HG02840 (cell line): ENCODE data around the gene RAB1A.
"Not testable (repeated sequence)": the region's sequence is repeated elsewhere in the genome, so short reads cannot be mapped to it uniquely, and the experiment has no call there.

Experiments used
- ATAC-seq: cut with Tn5 transposase; IDR thresholded peaks from one replicate; pipeline ENCODE4 v1.9.1; 2021; ENCODE audit warnings: mild to moderate bottlenecking, moderate library complexity, moderate number of reproducible peaks; ENCODE audit not compliant: unreplicated experiment, low FRiP score

The RAB1A gene

DNA sequence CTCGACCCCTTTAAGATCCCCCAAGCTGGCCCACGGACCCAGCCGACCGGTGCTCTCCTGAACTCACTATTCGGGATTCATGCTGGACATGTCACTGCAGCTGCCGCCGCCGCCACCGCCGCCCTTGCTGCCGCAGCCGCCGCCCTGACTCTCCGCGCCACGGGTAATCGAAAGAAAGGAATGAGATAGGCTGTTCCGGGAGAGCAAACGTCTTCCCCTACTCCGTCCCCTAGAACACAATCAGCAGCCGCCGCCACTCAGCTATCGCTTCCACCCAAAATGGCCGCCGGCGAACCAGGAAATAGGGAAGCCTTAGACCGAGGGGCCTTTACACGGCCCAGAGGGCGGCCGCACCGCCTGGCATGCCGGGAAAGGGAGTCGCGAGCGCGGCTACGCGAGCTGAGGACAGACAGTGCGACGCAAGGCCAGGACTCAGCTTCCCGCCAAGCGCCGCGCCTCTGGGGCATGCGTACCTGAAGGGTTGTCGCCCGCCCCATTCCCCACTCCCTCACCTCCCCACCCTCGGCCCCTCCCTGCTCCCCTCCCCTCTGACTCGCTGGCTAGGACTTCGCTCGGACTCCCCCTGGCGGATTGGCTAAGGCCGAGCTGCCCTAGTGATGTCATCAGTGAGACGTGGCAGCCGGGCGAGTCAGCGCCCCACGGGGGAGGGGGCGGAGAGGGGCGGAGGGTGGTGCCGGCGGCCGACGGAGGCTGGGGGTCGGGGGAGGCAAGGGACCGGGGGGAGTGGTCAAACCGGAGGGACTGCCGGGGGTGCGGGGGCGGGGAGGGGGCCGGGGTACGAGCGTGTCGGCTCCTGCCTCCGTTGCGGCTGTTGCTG is at the start of gene RAB1A:
Gene RAB1A (minus strand): TSS at position 281 of the 838 bp plus-strand sequence. CDS start 191 bp downstream, at position 90.
- ATAC-seq = peak; percentile 97

DNA sequence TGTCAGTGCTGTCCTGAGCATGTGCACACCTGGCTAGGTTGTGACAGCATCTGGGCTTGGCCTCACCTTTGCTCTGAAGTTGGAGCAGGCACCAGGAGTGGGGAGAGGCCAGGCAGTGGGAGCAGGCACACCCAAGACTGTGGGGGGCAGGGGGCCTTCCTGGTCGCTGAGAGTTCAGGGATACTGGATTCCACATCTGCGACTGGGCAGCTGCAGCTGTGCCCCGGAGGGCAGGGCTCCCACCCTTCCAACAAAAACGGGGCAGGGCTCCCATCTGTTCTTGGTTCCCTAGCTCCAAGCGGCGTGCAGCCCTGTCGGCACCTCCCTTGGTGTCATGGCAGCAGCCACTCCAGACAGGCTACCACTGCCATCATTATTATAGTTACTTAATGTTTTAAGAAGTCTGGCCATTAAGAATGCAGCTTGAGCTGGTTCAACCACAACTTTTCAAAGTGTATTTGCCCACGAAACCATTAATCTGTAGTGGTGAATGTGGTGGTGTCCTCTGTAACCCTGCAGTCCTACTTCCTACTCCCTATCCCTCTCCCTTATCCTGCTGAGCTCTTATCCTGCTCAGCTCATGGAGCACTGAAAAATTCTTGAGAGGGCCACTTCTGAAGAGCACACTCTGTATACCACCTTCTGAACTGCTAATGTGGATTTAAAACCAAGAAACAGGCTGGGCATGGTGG is 48.0 kb upstream of the RAB1A start:
- ATAC-seq = no peak

DNA sequence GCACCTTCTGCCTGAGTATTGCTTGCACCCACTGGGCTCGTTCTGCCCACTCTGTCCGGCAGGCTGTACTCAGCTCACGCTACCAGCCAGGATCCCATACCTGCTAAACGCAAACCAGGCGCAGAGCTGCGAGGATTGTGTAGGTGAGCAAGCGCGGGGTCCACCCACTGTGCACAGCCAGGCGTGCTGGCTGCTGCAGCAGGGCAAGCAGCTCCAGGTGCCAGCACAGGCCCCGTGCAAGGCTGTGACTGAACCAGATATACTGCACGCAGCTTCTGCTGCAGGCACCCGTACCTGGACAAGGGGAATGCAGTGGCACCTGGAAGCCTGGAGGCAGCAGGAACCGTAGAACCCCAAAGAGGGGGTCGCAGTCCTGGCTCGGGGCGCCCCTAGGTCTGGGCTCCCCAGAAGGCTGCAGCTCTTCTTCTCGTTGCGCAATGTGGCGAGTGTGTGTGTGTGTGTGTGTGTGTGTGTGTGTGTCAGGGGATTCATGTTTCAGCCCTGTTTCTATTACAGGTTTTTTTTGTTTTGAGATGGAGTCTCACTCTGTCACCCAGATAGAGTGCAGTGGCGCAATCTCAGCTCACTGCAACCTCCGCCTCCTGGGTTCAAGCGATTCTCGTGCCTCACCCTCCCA is 46.1 kb upstream of the RAB1A start:
- ATAC-seq = no peak

DNA sequence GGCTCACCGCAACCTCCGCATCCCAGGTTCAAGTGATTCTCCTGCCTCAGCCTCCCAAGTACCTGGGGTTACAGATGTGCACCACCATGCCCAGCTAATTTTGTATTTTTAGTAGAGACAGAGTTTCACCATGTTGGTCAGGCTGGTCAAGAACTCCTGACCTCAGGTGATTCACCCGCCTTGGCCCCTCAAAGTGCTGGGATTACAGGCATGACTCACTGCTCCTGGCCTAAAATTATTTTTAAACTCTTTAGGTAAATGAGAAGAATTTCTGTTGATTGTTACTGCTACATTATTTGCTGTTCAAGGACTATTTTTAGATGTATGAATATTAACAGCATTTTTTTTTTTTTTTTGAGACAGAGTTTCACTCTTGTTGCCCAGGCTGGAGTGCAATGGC is 44.1 kb upstream of the RAB1A start:
- not testable (repeated sequence) for ATAC-seq

DNA sequence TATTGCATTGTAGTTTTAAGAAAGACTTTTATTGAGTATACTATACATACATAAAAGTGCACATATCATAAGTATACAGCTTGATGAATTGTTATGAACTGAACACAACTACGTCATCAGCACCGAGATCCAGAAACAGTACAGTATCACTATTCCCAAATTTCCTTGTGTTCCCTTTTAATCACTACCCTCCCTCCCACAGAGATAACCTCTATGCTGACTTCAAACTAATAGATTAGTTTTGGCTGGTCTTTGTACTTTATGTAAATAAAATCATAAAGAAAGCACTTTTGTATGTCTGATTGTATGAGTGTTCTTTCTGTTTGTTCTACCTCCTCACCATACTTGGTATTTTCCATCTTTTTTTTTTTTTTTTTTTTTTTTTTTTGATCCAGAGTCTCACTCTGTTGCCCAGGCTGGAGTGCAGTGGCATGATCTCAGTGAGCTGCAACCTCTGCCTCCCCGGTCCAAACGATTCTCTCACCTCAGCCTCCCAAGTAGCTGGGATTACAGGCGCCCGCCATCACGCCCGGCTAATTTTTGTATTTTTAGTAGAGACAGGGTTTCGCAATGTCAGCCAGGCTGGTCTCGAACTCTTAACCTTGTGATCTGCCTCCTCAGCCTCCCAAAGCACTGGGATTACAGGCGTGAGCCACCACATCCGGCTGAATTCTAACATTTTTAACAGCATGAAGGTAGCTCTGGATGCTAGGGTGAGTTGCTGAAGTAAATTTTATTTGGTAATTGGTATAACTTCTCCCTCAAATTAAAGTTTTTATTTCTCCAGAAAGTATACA is 43.3 kb upstream of the RAB1A start:
- no peak for ATAC-seq

DNA sequence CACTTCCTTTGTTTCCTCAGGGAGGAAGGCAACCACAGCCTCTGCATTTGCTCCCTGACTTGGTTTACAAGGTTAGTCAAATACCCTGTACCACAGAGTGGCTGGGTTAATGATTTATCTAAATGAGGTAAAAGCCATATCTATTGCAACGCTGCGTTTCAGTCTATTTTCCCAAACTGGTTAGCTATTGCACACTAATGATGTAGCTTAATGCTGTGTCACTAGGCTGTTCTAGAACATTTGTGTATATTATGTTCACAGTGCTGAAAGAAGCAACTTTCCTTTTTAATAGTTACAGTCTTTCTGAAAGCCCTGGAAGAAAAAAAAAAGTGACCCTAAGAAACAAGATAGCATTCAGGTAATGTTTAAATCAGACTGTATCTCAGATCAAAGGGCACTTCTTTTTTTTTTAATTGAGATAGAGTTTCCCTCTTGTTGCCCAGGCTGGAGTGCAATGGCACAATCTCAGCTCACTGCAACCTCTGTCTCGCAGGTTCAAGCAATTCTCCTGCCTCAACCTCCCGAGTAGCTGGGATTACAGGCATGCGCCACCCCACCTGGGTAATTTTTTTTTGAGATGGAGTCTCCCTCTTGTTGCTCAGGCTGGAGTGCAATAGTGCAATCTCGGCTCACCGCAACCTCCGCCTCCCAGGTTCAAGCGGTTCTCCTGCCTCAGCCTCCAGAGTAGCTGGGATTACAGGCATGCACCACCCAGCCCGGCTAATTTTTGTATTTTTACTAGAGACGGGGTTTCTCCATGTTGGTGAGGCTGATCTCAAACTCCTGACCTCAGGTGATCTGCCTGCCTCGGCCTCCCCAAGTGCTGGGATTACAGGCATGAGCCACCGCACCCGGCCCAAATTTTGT is 40.9 kb upstream of the RAB1A start:
- not testable (repeated sequence) for ATAC-seq

DNA sequence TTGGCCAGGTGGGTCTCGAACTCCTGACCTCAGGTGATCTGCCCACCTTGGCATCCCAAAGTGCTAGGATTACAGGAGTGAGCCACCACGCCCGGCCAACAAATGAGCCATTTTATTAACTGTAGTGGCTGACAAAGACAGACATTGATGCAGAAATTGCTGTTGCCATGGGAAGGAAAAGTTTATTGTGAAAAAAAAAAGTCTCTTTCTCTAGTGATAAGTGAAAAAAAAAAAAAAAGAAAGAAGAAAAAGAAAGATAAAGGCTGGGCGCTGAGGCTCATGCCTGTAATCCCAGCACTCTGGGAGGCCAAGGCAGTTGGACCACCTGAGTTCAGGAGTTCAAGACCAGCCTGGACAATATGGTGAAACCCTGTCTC is 39.8 kb upstream of the RAB1A start:
- ATAC-seq = no peak

DNA sequence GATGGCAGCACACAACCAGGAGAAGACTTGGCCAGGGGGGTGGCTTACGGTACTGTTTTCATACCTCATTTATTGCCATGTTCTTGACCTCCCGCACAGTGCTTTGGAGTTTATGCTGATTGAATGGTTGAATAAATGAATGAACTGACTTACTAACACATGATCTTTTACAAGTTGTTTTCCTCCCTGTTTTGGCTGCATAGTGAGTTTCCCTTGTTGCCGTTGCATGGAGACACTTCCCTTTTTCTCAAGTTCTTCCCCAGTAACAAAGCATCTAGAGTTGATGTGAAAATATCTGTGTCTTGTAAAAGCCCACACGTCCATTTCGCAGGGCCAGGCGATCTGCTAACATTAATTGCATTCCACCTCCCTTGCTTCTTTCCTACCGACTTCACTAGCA is 35.7 kb upstream of the RAB1A start:
- ATAC-seq = no peak

DNA sequence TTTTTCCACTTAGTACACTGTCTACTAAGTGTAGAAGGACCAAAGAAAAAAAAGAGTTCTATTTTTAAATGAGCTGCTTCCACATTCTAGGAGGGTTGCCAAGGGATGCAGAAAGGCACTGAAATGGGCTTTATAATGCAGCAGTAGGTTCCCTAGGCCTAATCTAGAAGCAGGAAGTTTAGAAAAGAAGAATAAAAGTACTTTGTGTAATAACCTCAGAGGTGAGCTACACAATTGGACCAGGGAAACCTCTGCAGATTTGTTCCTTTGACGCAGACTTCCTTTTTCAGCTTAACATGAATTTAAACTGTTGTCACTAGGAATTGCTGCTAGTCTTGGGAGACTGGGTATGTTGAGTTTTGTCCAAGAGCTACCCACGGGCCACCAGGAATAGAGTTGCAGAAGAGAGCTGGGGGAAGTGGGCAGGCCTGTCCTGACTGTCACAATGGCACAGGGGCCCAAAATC is 34.6 kb upstream of the RAB1A start:
- ATAC-seq = no peak

DNA sequence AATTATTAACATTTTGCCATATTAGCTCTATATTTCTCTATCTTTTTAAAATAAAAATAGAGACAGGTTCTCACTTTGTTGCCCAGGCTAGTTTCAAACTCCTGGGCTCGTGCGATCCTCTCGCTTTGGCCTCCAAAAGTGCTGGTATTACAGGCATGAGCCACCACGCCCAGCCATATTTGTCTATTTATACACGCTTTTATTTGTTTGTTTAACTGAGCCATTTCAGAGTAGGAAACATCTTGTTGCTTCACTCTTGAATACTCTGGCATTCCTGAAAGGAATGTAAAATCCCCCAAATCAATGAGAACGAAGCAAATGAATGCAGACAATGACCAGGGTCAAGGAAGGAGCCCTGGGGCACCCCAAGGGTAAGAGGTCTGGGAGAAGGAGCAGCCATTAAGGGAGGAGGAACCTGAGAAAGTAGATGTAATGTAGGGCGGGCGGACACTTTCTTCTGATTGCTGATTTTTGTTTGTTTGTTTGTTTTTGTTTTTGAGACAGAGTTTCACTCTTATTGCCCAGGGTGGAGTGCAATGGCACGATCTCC is 31.7 kb upstream of the RAB1A start:
- no peak for ATAC-seq

DNA sequence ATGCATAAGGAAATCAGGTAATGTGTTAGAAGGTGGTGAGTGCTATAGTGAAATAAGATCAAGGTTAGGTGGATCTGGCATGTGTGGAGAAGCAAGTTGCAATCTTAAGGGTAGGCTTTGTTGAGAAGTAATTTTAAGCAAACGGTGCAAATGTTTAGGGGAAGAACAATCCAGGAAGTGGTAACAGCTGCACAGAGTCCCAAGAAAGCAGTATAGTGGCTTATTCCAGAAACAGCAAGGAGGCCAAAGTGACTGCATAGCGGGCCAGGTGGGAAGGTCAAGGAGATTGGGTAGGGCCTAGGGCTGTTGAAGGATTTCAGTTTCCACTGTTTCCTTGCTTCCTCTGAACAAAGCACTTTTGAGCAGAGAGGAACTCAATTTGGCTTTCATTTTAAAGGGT is 30.0 kb upstream of the RAB1A start:
- ATAC-seq = no peak

DNA sequence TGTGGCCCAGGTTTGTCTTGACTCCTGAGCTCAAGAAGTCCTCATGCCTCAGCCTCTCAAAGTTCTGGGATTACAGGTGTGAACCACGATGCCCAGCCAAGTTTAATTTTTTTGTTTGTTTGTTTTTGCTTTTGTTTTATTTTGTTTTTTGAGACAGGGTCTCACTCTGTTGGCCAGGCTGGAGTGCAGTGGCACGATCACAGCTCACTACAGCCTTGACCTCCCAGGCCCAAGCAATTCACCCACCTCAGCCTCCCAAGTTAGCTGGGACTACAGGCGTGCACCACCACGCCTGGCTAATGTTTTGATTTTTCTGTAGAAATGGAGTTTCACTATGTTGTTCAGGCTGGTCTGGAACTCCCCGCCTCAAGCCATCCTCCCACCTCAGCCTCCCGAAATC is 29.4 kb upstream of the RAB1A start:
- ATAC-seq = no peak

DNA sequence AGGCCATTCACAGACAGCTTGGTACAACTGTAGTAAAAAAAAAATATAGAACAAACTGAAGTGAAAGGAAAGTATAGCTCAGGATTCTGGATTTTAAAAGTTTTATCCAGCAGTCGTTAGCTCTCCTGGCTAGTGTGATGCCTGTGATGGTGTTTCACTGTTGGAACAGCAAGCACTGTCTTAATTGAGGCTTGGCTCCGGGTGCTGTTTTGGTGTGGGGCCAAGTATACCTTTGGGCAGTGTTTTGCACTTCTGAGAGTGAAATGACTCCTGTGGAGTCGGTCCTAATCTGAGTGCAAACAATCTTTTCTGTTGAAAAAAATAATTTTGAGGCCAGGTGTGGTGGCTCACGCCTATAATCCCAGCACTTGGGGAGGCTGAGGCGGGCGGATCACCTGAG is 28.7 kb upstream of the RAB1A start:
- no peak for ATAC-seq

DNA sequence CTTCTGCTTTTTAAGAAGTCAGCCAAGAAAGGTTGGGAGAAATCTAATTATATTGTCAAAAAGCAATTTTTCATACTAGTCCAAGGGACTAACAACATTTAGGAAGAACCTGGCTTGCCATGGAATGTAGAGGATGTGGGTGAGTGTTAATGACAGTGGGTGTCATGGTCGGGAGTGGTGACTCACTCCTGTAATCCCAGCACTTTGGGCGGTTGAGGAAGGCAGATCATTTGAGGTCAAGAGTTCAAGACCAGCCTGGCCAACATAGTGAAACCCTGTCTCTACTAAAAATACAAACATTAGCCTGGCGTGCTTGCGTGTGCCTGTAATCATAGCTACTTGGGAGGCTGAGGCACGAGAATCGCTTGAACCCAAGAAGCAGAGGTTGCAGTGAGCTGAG is 27.9 kb upstream of the RAB1A start:
- ATAC-seq = not testable (repeated sequence)

DNA sequence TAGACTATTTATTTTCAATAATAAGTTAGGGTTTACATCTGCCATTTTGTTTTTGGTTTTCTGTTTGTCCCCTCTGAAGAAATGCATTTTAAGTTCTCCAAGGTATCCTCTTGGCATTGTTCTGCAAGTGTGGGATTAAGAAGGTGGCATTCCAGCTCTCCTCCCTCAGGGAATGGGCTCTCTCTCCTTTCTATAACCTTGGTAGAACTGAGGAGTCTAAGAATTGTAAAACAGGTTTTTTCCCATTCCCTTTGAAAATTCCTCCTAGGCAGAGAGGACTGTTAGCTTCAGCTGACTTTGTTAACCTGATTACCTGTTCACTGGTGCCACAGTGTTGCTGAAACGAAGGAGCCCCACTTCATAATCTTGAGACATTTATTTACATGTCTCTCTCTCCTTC is 26.1 kb upstream of the RAB1A start:
- no peak for ATAC-seq

DNA sequence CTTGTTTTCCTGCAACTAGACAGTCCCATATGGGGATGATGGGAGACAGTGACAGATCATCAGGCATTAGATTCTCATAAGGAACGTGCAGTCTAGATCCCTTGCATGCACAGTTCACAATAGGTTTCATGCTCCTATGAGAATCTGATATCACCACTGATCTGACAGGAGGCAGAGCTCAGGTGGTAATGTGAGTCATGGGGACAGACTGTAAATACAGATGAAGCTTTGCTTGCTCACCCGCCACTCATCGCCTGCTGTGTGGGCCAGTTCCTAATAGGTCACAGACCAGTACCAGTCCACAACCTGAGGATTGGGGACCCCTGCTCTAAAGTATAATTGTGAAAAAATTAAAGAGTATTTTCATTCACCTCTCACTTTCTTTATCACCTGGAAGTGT is 23.6 kb upstream of the RAB1A start:
- ATAC-seq = no peak

DNA sequence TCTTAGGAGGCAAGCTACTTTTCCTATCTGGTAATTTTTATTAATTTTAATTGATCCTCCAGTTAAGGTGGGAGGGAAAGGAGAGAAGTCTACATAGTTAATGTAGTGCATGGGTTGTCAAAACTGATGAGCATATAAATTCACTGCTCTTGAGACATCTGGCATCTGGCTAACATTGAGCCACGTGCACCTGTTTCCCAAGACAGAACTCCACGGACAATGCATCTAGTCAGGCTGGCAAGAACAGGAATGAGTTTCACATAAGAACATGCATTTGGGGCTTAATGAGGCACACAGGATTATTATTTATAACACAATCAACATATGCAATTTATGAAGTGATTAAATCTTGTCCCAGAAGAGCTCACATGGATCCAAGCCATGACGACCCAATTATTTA is 16.2 kb upstream of the RAB1A start:
- no peak for ATAC-seq

DNA sequence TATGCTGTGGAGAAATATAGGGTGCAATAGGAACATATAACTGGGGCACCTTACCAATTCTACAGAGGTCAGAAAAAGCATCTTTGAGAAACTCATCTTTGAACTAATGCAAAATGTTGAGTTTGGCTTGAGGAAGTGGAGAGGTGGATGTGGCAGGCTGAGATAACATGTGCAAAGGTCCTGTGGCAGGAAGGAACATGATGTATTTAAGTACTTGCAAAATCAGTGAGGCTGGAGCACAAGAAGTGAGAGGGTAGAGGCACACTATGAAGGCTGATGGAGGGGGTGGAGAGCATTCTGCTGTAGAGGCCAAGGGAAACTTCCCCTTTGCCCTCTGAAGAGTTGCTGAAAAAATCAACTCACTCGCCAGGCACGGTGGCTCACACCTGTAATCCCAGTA is 14.7 kb upstream of the RAB1A start:
- ATAC-seq = no peak

DNA sequence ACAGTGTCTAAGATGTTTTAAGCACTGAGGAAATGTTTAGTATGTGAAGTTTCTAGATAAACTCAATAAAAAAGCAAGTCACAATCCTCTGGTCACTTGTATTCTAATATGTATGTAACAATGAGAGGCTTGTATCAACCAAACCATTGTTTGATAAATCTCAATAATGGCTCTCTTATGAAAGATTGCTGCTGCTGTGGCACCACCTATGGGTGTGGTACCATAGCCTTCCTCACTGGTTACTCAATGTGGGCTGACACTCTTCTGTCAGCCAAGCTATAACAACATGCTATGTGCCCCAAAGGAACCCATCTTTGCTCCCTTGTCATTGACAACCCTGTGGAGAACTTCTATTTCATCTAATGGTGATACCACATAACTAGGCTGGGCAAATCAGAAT is 12.6 kb upstream of the RAB1A start:
- no peak for ATAC-seq
